K562 (cell line): ENCODE results near the gene TUT1. TPM values are rescaled to one million over a fixed set of nuclear protein-coding genes. Genes with fewer than 3 reads are reported as not detected.
A peak's percentile ranks its signal among the peaks of the same experiment; 100 is the strongest.

Experiments used
- ADNP ChIP-seq: fragments of 200-800 bp; sonication (Bioruptor generic); IDR thresholded peaks from 2 replicates; pipeline ENCODE4 v1.6.1; 2016; ENCODE audit warnings: missing genetic modification characterization, missing compliant biosample characterization
- ARID2 ChIP-seq: fragments of 450-650 bp; IDR thresholded peaks from 2 replicates; pipeline ENCODE4 v1.6.1; 2017; ENCODE audit warnings: antibody characterized with exemption, mild to moderate bottlenecking
- CAMTA2 ChIP-seq: fragments of 250-450 bp; sonication (Bioruptor Pico); conservative IDR thresholded peaks from 2 replicates; pipeline ENCODE4 v1.5.1; 2022
- DPF2 ChIP-seq: fragments of 450-650 bp; IDR thresholded peaks from 2 replicates; pipeline ENCODE4 v1.6.1; 2016
- E2F6 ChIP-seq, 2 experiments: IDR thresholded peaks; 2 replicates each; pipeline ENCODE4 v1.6.1; 2011; ENCODE audit warnings: borderline replicate concordance in 1 of 2, control low read depth in 1 of 2, low read depth in 1 of 2, low read length in 1 of 2, mild to moderate bottlenecking in 1 of 2, mixed read lengths in 1 of 2, moderate library complexity in 1 of 2; ENCODE audit not compliant: insufficient read depth in 1 of 2, insufficient read length in 1 of 2, poor library complexity in 1 of 2, severe bottlenecking in 1 of 2; ENCODE audit errors: extremely low read depth in 1 of 2
- KDM2B ChIP-seq: fragments of 250-450 bp; sonication (Bioruptor Pico); IDR thresholded peaks from 2 replicates; pipeline ENCODE4 v1.8.0; 2021; ENCODE audit warnings: mild to moderate bottlenecking, moderate library complexity
- NFIC ChIP-seq: fragments of 450-650 bp; IDR thresholded peaks from 2 replicates; pipeline ENCODE4 v1.6.1; 2017; ENCODE audit warnings: mild to moderate bottlenecking, inconsistent platforms
- POLR2B ChIP-seq: fragments of 450-650 bp; IDR thresholded peaks from 2 replicates; pipeline ENCODE4 v1.6.1; 2018; ENCODE audit warnings: low read depth; ENCODE audit not compliant: partially characterized antibody
- PTBP1 ChIP-seq: fragments of 200-400 bp; formaldehyde crosslinking; IDR thresholded peaks from 2 replicates; pipeline ENCODE4 v1.6.1; 2017; ENCODE audit warnings: low read depth, low read length
- PYGO2 ChIP-seq: fragments of 450-650 bp; IDR thresholded peaks from 2 replicates; pipeline ENCODE4 v1.6.1; 2016; ENCODE audit warnings: mild to moderate bottlenecking, missing genetic modification characterization, moderate library complexity, missing compliant biosample characterization
- RBFOX2 ChIP-seq: fragments of 200-400 bp; formaldehyde crosslinking; IDR thresholded peaks from 2 replicates; pipeline ENCODE4 v1.6.1; 2017; ENCODE audit warnings: low read depth, mild to moderate bottlenecking, low read length, moderate library complexity
- RNF2 ChIP-seq: sonication (generic); IDR thresholded peaks from 2 replicates; pipeline ENCODE4 v1.6.1; 2016
- SMAD3 ChIP-seq: fragments of 450-650 bp; formaldehyde crosslinking; conservative IDR thresholded peaks from 2 replicates; pipeline ENCODE4 v1.4.0; 2020; ENCODE audit warnings: mild to moderate bottlenecking
- SPI1 ChIP-seq: IDR thresholded peaks from 2 replicates; pipeline ENCODE4 v1.6.1; 2011; ENCODE audit warnings: low read depth, low read length, control low read depth, borderline replicate concordance
- SREBF1 ChIP-seq: fragments of 150-350 bp; IDR thresholded peaks from 2 replicates; pipeline ENCODE4 v1.6.1; 2014; ENCODE audit warnings: antibody characterized with exemption, low read depth, low read length, borderline replicate concordance
- SRF ChIP-seq, 2 experiments: fragments of 250-450, 450-650 bp in 1 of 2; sonication (Bioruptor Pico) in 1 of 2; sonication (generic) in 1 of 2; formaldehyde crosslinking; IDR thresholded peaks; 2 replicates each; pipeline versions ENCODE4 v1.5.0 to v1.5.1; 2020 to 2022; ENCODE audit warnings: mild to moderate bottlenecking in 1 of 2, missing genetic modification reagents in 1 of 2
- SUPT5H ChIP-seq: fragments of 450-650 bp; IDR thresholded peaks from 2 replicates; pipeline ENCODE4 v1.6.1; 2016
- ZC3H8 ChIP-seq: fragments of 450-650 bp; IDR thresholded peaks from 2 replicates; pipeline ENCODE4 v1.6.1; 2017
- ZNF133 ChIP-seq: fragments of 250-450 bp; sonication (Bioruptor Pico); IDR thresholded peaks from 2 replicates; pipeline ENCODE4 v1.4.0; 2020; ENCODE audit warnings: mild to moderate bottlenecking
- ZNF785 ChIP-seq: fragments of 250-450 bp; sonication (Bioruptor Pico); IDR thresholded peaks from 2 replicates; pipeline ENCODE4 v1.4.0; 2020; ENCODE audit warnings: mild to moderate bottlenecking
- polyA plus RNA-seq, 8 experiments: library from polyadenylated mRNA; depleted of rRNA in 4 of 8; stranded (reverse) in 5 of 8; unstranded in 3 of 8; fragments of >200 nt; fragmentation: Nextera tagmentation in 2 of 8; fragmentation: Illumina TruSeq in 1 of 8; extraction: Ambion mirVana in 2 of 8; extraction: Trizol in 1 of 8; gene quantifications; 2 replicates each; pipeline versions ENCODE4 v1.2.1 to v1.2.3, GENCODE V29; 2011 to 2014; ENCODE audit warnings: inconsistent platforms in 1 of 8, missing spikeins in 1 of 8
- total RNA-seq, 7 experiments: library from RNA; depleted of rRNA in 6 of 7; stranded (reverse); fragments of >200 nt in 6 of 7; fragmentation: Illumina TruSeq in 2 of 7; extraction: Trizol in 2 of 7; gene quantifications; 2 replicates each; pipeline versions ENCODE4 v1.2.1 to v1.2.3, GENCODE V29; 2011 to 2021; ENCODE audit warnings: low replicate concordance in 1 of 7
- TF ChIP-seq, protein P1 (sequence below), 3 experiments: IDR thresholded peaks in 2 of 3; conservative IDR thresholded peaks in 1 of 3; 2 replicates each; pipeline ENCODE4 v1.5.1; 2011 to 2012; ENCODE audit warnings: low read length in 3 of 3, mild to moderate bottlenecking in 3 of 3, control low read depth in 2 of 3, improper control_type of control experiment in 1 of 3, inconsistent platforms in 1 of 3, low read depth in 1 of 3, mixed read lengths in 1 of 3, moderate library complexity in 1 of 3; ENCODE audit not compliant: insufficient read depth in 2 of 3
- TF ChIP-seq, protein P2 (sequence below), 2 experiments: IDR thresholded peaks in 1 of 2; conservative IDR thresholded peaks in 1 of 2; 2 replicates each; pipeline ENCODE4 v1.6.1; 2016; ENCODE audit warnings: low read depth in 2 of 2, mild to moderate bottlenecking in 1 of 2, missing compliant biosample characterization in 1 of 2, missing genetic modification characterization in 1 of 2, moderate library complexity in 1 of 2

Gene TUT1
- total and polyA plus RNA-seq, 9 of the 15 experiments (the other 6 are each of a cell fraction or from before 2014, with no cell fraction given), result 0.66 to 44.3 (median 15.7) TPM

DNA sequence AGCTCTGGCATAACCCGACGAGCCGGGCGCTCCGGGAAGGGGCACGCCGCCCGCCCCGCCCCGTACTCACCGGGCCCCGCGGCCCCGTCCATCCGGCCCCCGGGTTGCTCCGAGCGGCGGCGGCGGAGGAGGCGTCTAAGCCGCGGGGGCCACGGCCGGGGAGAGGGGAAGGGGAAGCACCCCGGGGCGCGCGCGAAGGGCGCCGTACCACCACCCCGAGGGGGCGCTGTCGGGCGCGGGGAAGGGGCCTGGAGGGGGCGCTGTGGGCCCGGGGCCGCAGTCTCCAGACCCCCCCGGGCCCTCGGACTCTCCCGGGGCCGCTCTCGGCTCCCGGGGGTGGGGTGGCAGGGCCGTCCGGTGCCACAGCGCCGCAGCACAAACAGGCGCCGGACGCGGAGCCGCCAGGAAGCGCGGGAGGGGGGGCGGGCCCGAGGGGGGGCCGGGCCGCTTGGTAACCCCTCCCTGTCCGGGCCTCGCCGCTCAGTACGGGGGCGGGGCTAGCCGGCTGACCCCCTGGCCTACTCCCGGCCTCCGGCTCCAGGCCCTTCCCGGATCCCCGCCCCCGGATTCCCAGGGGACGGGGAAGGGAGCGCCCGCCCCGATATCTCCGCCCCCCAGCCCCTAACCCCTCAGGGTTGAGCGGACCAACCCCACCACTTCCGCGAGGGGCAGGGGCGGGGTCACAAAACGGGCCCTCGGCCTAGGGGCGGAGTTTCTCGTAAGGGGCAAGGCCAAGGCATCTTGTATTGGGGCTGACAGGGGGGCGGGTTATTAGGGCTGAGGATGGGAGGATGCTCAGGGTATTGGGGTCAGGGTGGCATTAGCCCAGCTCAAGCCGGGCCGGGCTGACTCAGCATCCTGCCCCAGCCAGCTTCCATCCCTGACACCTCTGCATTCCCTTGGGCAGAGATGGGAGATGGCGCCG, 21.3 kb upstream of the TUT1 start, which contains the start of the genes EML3 and ROM1 (continued):
- TF ChIP-seq NFIC (peak; percentile 31), PTBP1 (no peak), PYGO2 (tag) (no peak), ADNP (tag) (peak; percentile 83), CAMTA2 (CRISPR knock-in tag) (no peak), SMAD3 (CRISPR knock-in tag) (no peak), KDM2B (no peak), SPI1 (0 out of 2 replicates have a peak, but pooled peaks have one; percentile 23), RBFOX2 (peak; percentile 59), SREBF1 (no peak), ZNF133 (no peak), DPF2 (no peak), ZC3H8 (no peak), E2F6 (IDR thresholded peaks at IDR 0.05; ENCODE audit: borderline replicate concordance in 1 of 2, extremely low read depth in 1 of 2, insufficient read depth in 1 of 2, insufficient read length in 1 of 2, low read depth in 1 of 2, low read length in 1 of 2, poor library complexity in 1 of 2, severe bottlenecking in 1 of 2) (peak in 1 of 2 experiments; percentile 62), RNF2 (peak; percentile 5; the same call in 1 of the 2 replicates), POLR2B (no peak), SRF (CRISPR knock-in tag; IDR thresholded peaks at IDR 0.05) (peak in 1 of 2 experiments; percentile 72; a peak in 1 of 4 replicates), ARID2 (no peak), ZNF785 (CRISPR knock-in tag) (no peak), SUPT5H (0 out of 2 replicates have a peak, but pooled peaks have one; percentile 25)
- TF ChIP-seq, protein P1, sequence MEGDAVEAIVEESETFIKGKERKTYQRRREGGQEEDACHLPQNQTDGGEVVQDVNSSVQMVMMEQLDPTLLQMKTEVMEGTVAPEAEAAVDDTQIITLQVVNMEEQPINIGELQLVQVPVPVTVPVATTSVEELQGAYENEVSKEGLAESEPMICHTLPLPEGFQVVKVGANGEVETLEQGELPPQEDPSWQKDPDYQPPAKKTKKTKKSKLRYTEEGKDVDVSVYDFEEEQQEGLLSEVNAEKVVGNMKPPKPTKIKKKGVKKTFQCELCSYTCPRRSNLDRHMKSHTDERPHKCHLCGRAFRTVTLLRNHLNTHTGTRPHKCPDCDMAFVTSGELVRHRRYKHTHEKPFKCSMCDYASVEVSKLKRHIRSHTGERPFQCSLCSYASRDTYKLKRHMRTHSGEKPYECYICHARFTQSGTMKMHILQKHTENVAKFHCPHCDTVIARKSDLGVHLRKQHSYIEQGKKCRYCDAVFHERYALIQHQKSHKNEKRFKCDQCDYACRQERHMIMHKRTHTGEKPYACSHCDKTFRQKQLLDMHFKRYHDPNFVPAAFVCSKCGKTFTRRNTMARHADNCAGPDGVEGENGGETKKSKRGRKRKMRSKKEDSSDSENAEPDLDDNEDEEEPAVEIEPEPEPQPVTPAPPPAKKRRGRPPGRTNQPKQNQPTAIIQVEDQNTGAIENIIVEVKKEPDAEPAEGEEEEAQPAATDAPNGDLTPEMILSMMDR (IDR thresholded peaks at IDR 0.05 in 2 of 3, conservative IDR thresholded peaks at IDR 0.05 in 1 of 3; ENCODE audit: insufficient read depth in 2 of 3, low read depth in 1 of 3, low read length in 3 of 3), result peak; percentile 79 to 100 (median 100)
- TF ChIP-seq, protein P2, sequence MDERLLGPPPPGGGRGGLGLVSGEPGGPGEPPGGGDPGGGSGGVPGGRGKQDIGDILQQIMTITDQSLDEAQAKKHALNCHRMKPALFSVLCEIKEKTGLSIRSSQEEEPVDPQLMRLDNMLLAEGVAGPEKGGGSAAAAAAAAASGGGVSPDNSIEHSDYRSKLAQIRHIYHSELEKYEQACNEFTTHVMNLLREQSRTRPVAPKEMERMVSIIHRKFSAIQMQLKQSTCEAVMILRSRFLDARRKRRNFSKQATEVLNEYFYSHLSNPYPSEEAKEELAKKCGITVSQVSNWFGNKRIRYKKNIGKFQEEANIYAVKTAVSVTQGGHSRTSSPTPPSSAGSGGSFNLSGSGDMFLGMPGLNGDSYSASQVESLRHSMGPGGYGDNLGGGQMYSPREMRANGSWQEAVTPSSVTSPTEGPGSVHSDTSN (CRISPR knock-in tag; IDR thresholded peaks at IDR 0.05; ENCODE audit: low read depth), result no peak
- TF ChIP-seq, protein P2 (tag; conservative IDR thresholded peaks at IDR 0.05; ENCODE audit: low read depth), result no peak
